Gastroesophageal sphincter (tissue), 3 donors: Measurements from ENCODE around the gene RAB11A.

Experiments used
- CTCF ChIP-seq, 4 experiments: fragments of 200-600 bp in 2 of 4; fragments of 450-650 bp in 2 of 4; sonication (generic) in 1 of 4; IDR thresholded peaks; one replicate each; pipeline ENCODE4 v1.5.1; 2017 to 2019; ENCODE audit warnings: antibody characterized with exemption in 4 of 4, mild to moderate bottlenecking in 2 of 4, moderate library complexity in 2 of 4
- EP300 ChIP-seq: sonication (generic); formaldehyde crosslinking; IDR thresholded peaks from one replicate; pipeline ENCODE4 v1.6.1; 2017; ENCODE audit warnings: antibody characterized with exemption, mild to moderate bottlenecking
- POLR2A ChIP-seq, 2 donors: fragments of 450-650 bp; IDR thresholded peaks; one replicate each; pipeline ENCODE4 v1.6.1; 2017; ENCODE audit warnings: antibody characterized with exemption in 2 of 2, mild to moderate bottlenecking in 2 of 2, moderate library complexity in 1 of 2
- POLR2AphosphoS5 ChIP-seq: sonication (generic); formaldehyde crosslinking; IDR thresholded peaks from one replicate; pipeline ENCODE4 v1.6.1; 2017; ENCODE audit warnings: antibody characterized with exemption

GRCh38 chr15:65910341-65910740, 41.0 kb downstream of the RAB11A start:
- no peak for TF ChIP-seq POLR2AphosphoS5
- no peak for TF ChIP-seq CTCF (IDR thresholded peaks at IDR 0.05)
- no peak for TF ChIP-seq POLR2A (IDR thresholded peaks at IDR 0.05)
- TF ChIP-seq EP300: no peak
